ENCODE data around the gene CCNB3. TPM values are rescaled to one million over a fixed set of nuclear protein-coding genes. Genes with fewer than 3 reads are reported as not detected.

CCNB3 gene
- total and polyA plus RNA-seq, 8 donors = 0.51 to 0.85 (median 0.65) TPM

Other genes starting within 250 kb of the CCNB3 start
- gene AKAP4, start 3.8 kb upstream of the CCNB3 start, total RNA-seq = not detected
- not detected for gene AKAP4, start 3.8 kb upstream of the CCNB3 start, polyA plus RNA-seq (ENCODE audit: insufficient read length in 6 of 6)

Data from left lung (tissue), 8 donors.